ENCODE measurements around the gene PLA2G4E.

DNA sequence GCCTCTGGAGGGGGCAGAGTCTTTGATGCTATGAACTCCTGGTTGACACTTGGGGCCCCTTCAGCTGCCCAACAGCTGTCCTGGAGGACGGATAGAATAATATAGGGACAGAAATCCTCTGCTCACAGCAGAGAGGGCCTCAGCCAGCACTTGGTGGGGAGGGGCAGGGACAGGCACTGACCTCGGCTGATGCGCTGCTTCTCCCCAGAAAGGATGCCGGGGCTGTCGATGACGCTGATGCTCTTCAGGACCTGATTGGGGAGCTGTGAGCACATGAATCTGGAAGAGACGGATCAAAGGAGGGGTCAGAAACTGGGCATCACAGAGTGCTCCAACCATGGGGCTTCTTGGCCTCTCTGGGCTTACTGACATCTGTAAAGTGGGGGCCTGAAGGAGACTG, 78.0 kb downstream of the PLA2G4E start:
- no peak for TF ChIP-seq EP300 (IDR thresholded peaks at IDR 0.05)
- TF ChIP-seq POLR2A (IDR thresholded peaks at IDR 0.05), result no peak
